ENCODE measurements around the gene GABPB2. TPM values are rescaled to one million over a fixed set of nuclear protein-coding genes. Genes with fewer than 3 reads are reported as not detected.

Gene GABPB2
- total RNA-seq, 4 donors from 2014 or later: 20.6 to 28.5 (median 21.6) TPM

GRCh38 chr1:151143057-151143435, 72.5 kb downstream of the GABPB2 start:
- 20 to 90% methylated on average over 1 to 2 of the region's 7 CpGs for WGBS, 2 donors (ENCODE audit: low coverage in 1 of 2)
- H3K27me3 ChIP-seq: no peaks in the 10 kb centered on the region
- no peak for TF ChIP-seq EP300 (IDR thresholded peaks at IDR 0.05)
- no peak for TF ChIP-seq POLR2AphosphoS5 (IDR thresholded peaks at IDR 0.05)
- TF ChIP-seq POLR2A (IDR thresholded peaks at IDR 0.05): no peak
- TF ChIP-seq CTCF (IDR thresholded peaks at IDR 0.05): no peak
- H3K4me1 ChIP-seq: peaks cover 0 to 53% (median 26%) of the 10 kb centered on the region in 3 donors
- peak overlapping the region in 3 of 4 donors; percentile 45 to 86 (median 82) for H3K27ac ChIP-seq
- peaks cover 0 to 32% of the 10 kb centered on the region in 2 donors for H3K36me3 ChIP-seq
- H3K4me3 ChIP-seq: no peak overlapping the region
- ATAC-seq: no peak
- no peaks in the 10 kb centered on the region for H3K9me3 ChIP-seq

- H3K4me1 ChIP-seq: peaks cover 0 to 53% (median 26%) of the 10 kb centered on the region in 3 donors
- no peaks in the 10 kb centered on the region for H3K27me3 ChIP-seq
- peak overlapping the region in 1 of 2 donors; percentile 67 for H3K4me3 ChIP-seq
- H3K36me3 ChIP-seq: peaks cover 0 to 23% of the 10 kb centered on the region in 2 donors
- H3K9me3 ChIP-seq: no peaks in the 10 kb centered on the region
- 37 to 45% methylated on average over 2 to 4 of the region's 5 CpGs for WGBS, 2 donors (ENCODE audit: low coverage in 1 of 2)
- ATAC-seq: no peak
- TF ChIP-seq CTCF (IDR thresholded peaks at IDR 0.05): no peak
- no peak for TF ChIP-seq POLR2AphosphoS5 (IDR thresholded peaks at IDR 0.05)
- TF ChIP-seq EP300 (IDR thresholded peaks at IDR 0.05): no peak
- no peak for TF ChIP-seq POLR2A (IDR thresholded peaks at IDR 0.05)
- H3K27ac ChIP-seq: peak overlapping the region in 3 of 4 donors; percentile 82 to 93 (median 86)
Observed at GRCh38 chr1:151143986-151144385, 73.4 kb downstream of the GABPB2 start.

- Histone ChIP-seq H3K27me3 (no peaks in the 10 kb centered on the region), H3K27ac (peak overlapping the region in 3 of 4 donors; percentile 82 to 93 (median 86)), H3K9me3 (no peaks in the 10 kb centered on the region), H3K36me3 (peaks cover 0 to 16% of the 10 kb centered on the region in 2 donors), H3K4me1 (peaks cover 0 to 53% (median 26%) of the 10 kb centered on the region in 3 donors), H3K4me3 (peak overlapping the region; percentile 38 to 67)
- TF ChIP-seq CTCF (IDR thresholded peaks at IDR 0.05): no peak
- TF ChIP-seq POLR2A (IDR thresholded peaks at IDR 0.05): no peak
- no peak for TF ChIP-seq EP300 (IDR thresholded peaks at IDR 0.05)
- no peak for TF ChIP-seq POLR2AphosphoS5 (IDR thresholded peaks at IDR 0.05)
- 47 to 65% methylated on average over 3 to 5 of the region's 7 CpGs for WGBS, 2 donors (ENCODE audit: low coverage in 1 of 2)
- ATAC-seq: no peak
Observed at GRCh38 chr1:151144474-151145303, 74.1 kb downstream of the GABPB2 start.

- Histone ChIP-seq H3K4me1 (peaks cover 0 to 53% (median 26%) of the 10 kb centered on the region in 3 donors), H3K9me3 (no peaks in the 10 kb centered on the region), H3K27me3 (no peaks in the 10 kb centered on the region), H3K27ac (peak overlapping the region in 3 of 4 donors; percentile 82 to 93 (median 86)), H3K36me3 (peaks cover 0 to 8% of the 10 kb centered on the region in 2 donors), H3K4me3 (peak overlapping the region; percentile 38 to 67)
- no peak for TF ChIP-seq CTCF (IDR thresholded peaks at IDR 0.05)
- TF ChIP-seq POLR2AphosphoS5 (IDR thresholded peaks at IDR 0.05): no peak
- TF ChIP-seq EP300 (IDR thresholded peaks at IDR 0.05): no peak
- no peak for TF ChIP-seq POLR2A (IDR thresholded peaks at IDR 0.05)
- WGBS, 2 donors (ENCODE audit: low coverage in 1 of 2): 0 to 1% methylated on average over 7 to 23 of the region's 43 CpGs
- no peak for ATAC-seq
Observed at GRCh38 chr1:151145304-151146071, 74.9 kb downstream of the GABPB2 start.

All from gastroesophageal sphincter (tissue), 4 donors.